ENCODE measurements around the gene SCML1. TPM values are rescaled to one million over a fixed set of nuclear protein-coding genes. Genes with fewer than 3 reads are reported as not detected.

Gene SCML1
- total RNA-seq, 1 donor, result 12.5 TPM

DNA sequence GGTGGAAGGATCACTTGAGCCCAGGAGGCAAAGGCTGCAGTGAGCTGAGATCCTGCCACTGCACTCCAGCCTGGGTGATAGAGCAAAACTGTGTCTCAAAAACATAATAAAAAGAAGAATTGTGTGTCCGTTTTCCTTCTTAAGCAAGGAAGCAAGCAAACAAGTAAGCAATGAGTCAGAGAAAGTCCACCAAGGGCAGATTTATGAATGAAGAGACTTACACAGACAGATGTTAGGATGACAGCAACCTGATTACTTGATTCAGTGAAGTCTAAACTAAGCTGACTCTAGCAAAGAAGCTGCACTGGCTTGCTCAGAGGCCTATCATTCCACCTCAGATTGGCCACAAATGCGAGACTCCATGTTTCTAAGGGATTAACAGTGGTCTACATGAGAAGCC, 34.1 kb upstream of the SCML1 start:
- TF ChIP-seq, protein P1, sequence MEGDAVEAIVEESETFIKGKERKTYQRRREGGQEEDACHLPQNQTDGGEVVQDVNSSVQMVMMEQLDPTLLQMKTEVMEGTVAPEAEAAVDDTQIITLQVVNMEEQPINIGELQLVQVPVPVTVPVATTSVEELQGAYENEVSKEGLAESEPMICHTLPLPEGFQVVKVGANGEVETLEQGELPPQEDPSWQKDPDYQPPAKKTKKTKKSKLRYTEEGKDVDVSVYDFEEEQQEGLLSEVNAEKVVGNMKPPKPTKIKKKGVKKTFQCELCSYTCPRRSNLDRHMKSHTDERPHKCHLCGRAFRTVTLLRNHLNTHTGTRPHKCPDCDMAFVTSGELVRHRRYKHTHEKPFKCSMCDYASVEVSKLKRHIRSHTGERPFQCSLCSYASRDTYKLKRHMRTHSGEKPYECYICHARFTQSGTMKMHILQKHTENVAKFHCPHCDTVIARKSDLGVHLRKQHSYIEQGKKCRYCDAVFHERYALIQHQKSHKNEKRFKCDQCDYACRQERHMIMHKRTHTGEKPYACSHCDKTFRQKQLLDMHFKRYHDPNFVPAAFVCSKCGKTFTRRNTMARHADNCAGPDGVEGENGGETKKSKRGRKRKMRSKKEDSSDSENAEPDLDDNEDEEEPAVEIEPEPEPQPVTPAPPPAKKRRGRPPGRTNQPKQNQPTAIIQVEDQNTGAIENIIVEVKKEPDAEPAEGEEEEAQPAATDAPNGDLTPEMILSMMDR (IDR thresholded peaks at IDR 0.05; ENCODE audit: insufficient read depth, low read depth, low read length), result no peak
- DNase-seq (ENCODE audit: low read depth), result peak; percentile 18
- no peak overlapping the region for H3K4me3 ChIP-seq (ENCODE audit: low read depth, low read length)

DNA sequence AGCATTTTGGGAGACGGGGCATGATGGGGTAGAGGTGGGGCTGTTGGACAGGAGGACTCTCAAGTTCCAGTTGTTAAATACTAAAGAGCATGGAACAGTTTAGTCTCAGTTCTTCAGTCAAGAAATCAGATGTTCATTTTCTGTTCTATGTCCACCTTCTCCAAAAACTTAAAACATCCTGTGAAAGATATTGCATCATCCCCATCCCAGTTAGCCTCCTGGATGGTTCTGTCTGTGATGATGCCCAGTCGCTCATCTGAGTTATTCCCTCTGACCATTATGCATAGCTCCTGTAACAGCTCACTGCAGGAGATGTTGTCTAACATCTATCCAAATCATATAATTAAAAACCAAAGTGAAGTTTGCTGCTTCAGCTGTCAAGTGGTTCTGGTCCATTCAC, 32.1 kb upstream of the SCML1 start:
- H3K4me3 ChIP-seq (ENCODE audit: low read depth, low read length), result no peak overlapping the region
- no peak for DNase-seq (ENCODE audit: low read depth)
- TF ChIP-seq, protein P1 (IDR thresholded peaks at IDR 0.05; ENCODE audit: insufficient read depth, low read depth, low read length), result no peak

DNA sequence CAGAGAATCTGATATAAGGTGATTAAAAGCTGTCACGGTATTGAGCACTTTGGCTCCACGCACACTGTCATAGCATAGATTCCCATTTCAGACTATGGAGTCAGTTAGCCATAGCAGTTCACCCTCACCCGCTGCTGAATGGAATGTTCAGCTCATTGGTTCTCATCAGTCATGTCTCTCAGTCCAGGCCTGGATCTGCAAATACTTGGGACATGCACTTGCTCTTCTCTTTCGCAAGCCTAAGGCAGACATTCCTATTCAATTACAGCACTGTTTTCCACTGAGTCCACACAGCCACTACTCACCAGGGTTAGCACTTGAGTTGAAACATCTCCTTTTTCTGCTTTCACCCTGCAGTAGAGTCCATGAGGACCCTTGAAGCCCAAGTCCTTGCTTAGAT, 30.6 kb upstream of the SCML1 start:
- no peak overlapping the region for H3K4me3 ChIP-seq (ENCODE audit: low read depth, low read length)
- TF ChIP-seq, protein P1 (IDR thresholded peaks at IDR 0.05; ENCODE audit: insufficient read depth, low read depth, low read length), result no peak
- DNase-seq (ENCODE audit: low read depth), result peak; percentile 59

DNA sequence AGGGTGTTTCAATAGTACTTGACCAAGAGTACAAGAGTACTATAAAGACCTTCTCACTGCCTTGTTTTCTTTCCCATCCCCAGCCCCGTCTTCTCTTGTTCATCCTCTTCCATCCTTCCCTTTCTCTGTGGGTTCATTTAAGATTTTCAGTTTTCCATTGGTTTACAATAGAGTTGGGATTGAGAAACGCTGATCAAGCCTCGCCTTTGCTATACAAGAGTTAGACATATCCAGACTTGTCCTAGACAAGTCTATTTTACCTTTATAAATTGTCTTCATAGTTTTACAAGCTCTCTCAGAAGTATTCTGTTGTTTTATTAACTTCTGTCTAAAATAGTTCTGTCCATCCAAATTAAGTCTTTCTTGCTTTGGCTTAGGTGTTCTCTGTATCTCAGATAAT, 29.6 kb upstream of the SCML1 start:
- no peak for DNase-seq (ENCODE audit: low read depth)
- TF ChIP-seq, protein P1 (IDR thresholded peaks at IDR 0.05; ENCODE audit: insufficient read depth, low read depth, low read length), result no peak
- H3K4me3 ChIP-seq (ENCODE audit: low read depth, low read length), result no peak overlapping the region

DNA sequence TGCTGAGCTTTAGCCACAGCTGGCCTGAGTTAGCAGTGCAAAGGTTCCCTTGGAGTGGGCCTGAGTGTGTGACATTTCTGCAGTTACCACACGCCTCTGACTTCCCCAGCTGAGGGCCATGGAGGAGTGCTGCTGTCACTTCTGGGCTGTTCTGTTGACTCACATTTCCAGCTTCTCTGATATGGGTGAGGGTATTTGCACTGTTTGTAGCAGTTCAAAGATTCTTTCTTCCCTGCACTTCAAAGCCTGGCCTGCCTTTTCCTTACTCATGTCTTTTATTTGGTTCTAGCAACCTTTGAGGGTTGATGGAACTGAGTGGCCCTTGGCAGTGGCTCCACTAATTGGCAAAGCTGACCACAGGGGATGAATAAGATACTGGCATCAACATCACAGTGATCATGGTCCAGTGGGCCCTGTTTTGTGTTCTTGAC, 26.4 kb upstream of the SCML1 start:
- no peak for DNase-seq (ENCODE audit: low read depth)

DNA sequence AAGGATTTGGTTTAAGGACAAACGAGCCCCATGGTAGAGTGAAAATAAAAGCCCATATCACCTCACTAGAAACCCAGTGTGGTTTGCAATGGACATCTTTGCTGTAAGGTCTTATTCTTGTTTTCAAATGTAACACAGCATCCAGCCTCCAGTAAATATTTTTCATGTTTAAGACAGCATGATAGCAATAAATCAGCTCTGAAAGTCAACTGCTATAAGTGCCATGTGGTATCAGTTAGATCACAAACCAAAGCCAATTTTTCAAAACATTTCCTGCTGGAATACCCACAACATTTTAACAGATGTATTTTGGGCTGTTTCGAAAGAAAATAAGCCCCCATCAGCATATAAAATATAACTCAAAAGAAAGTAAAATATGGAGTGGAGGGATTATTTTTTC, 24.0 kb upstream of the SCML1 start:
- no peak for DNase-seq (ENCODE audit: low read depth)
- TF ChIP-seq, protein P1 (IDR thresholded peaks at IDR 0.05; ENCODE audit: insufficient read depth, low read depth, low read length), result no peak
- H3K4me3 ChIP-seq (ENCODE audit: low read depth, low read length), result no peak overlapping the region

More for the DNA sequence above, 26.4 kb upstream of the SCML1 start:
- TF ChIP-seq, protein P1 (IDR thresholded peaks at IDR 0.05; ENCODE audit: insufficient read depth, low read depth, low read length), result no peak
- H3K4me3 ChIP-seq (ENCODE audit: low read depth, low read length), result no peak overlapping the region

DNA sequence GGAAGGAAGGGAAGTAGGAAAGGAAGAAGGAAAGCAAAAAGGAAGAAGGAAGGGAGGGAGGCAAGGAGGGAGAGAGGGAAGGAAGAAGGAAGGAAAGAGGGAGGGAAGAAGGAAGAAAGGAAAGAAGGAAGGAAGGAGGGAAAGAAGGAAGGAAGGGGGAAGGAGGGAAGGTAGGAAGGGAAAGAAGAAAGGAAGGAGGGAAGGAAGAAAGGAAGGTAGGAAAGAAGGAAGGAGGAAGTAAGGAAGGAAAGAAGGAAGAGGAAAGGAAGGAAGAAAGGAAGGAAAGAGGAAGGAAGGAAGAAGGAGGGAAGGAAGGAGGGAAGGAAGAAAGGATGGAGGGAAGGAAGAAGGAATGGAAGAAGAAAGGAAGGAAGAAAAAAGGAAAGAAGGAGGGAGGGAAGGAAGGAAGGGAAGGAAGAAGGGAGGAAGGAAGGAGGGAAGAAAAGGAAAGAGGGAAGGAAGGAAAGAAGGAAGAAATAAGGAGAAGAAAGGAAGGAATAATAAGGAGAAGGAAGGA, 18.6 kb upstream of the SCML1 start:
- no peak overlapping the region for H3K4me3 ChIP-seq (ENCODE audit: low read depth, low read length)
- TF ChIP-seq, protein P1 (IDR thresholded peaks at IDR 0.05; ENCODE audit: insufficient read depth, low read depth, low read length), result no peak
- DNase-seq (ENCODE audit: low read depth), result no peak
